Gastrocnemius medialis (tissue), 4 donors: Measurements from ENCODE around the gene TAOK3.
"Not testable (repeated sequence)": the region's sequence is repeated elsewhere in the genome, so short reads cannot be mapped to it uniquely, and the experiment has no call there.

ENCODE experiments used
- CTCF ChIP-seq, 5 experiments: fragments of 450-650 bp in 3 of 5; fragments of 200-600 bp in 2 of 5; sonication (generic) in 2 of 5; IDR thresholded peaks in 4 of 5; conservative IDR thresholded peaks in 1 of 5; 1 replicate in 4 of 5; 2 replicates in 1 of 5; pipeline ENCODE4 v1.5.1; 2016 to 2019; ENCODE audit warnings: antibody characterized with exemption in 5 of 5, mild to moderate bottlenecking in 3 of 5, moderate library complexity in 3 of 5
- POLR2A ChIP-seq, 2 donors: fragments of 450-650 bp; IDR thresholded peaks; one replicate each; pipeline ENCODE4 v1.6.1; 2017; ENCODE audit warnings: antibody characterized with exemption in 2 of 2, mild to moderate bottlenecking in 2 of 2, moderate library complexity in 2 of 2

GRCh38 chr12:118129436-118129835 is 243.3 kb downstream of the TAOK3 start:
- not testable (repeated sequence) for TF ChIP-seq CTCF (IDR thresholded peaks at IDR 0.05 in 4 of 5, conservative IDR thresholded peaks at IDR 0.05 in 1 of 5); POLR2A (IDR thresholded peaks at IDR 0.05)
